ENCODE measurements around the gene SKOR1. TPM values are rescaled to one million over a fixed set of nuclear protein-coding genes. Genes with fewer than 3 reads are reported as not detected.

The SKOR1 gene
- total and polyA plus RNA-seq, 2 of the 4 experiments (the other 2 are of a cell fraction): 0.03 TPM; not detected in 1

DNA sequence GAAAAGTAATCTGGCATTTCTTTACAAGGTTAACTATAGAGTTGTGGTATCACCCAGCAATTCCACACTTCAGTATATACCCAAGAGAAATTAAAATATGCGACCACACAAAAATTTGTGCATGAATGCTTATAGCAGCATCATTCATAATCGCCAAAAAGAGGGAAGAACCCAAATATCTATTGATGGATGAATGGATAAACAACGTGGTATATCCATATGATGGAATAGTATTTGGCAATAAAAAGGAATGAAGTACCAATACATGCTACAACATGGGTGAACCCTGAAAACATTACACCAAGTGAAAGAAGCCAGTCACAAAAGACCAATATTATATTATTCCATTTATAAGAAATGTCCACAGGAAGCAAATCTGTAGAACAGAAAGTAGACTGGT lies 8.6 kb upstream of the SKOR1 start:
- Histone ChIP-seq H3K27me3 (ENCODE audit: control insufficient read depth, insufficient read depth, low read length) (peaks cover 62% of the 10 kb centered on the region), H3K4me3 (ENCODE audit: insufficient read depth, low read depth, low read length) (no peak overlapping the region), H2AFZ (replicated peaks; ENCODE audit: low read length, poor library complexity) (no peak overlapping the region), H2BK5ac (ENCODE audit: low read depth, low read length, poor library complexity, severe bottlenecking) (no peak overlapping the region), H2AK9ac (replicated peaks; ENCODE audit: low read depth, low read length, poor library complexity) (no peak overlapping the region), H3K18ac (ENCODE audit: low read depth, low read length) (no peak overlapping the region), H2AK5ac (ENCODE audit: low read depth, low read length) (no peak overlapping the region), H3K14ac (replicated peaks; ENCODE audit: low read depth, low read length) (no peak overlapping the region), H3K9ac (ENCODE audit: low read depth, low read length) (no peak overlapping the region), H3K23ac (ENCODE audit: low read depth, low read length) (no peak overlapping the region), H3K79me1 (ENCODE audit: low read depth in 1 of 2, low read length in 2 of 2) (no peaks in the 10 kb centered on the region; a peak in 1 of 4 replicates), H3K4me1 (ENCODE audit: control insufficient read depth, insufficient read depth, low read length) (no peaks in the 10 kb centered on the region), H3K4me2 (ENCODE audit: low read depth, low read length) (no peak overlapping the region), H3K56ac (ENCODE audit: extremely low read depth, insufficient read depth, low read length) (no peak overlapping the region), H2BK120ac (ENCODE audit: low read depth, low read length) (no peak overlapping the region), H3K27ac (ENCODE audit: insufficient read depth, low read length) (no peak overlapping the region), H3K4ac (ENCODE audit: low read depth, low read length) (no peak overlapping the region), H2BK15ac (ENCODE audit: low read depth, low read length) (no peak overlapping the region), H4K5ac (ENCODE audit: low read depth, low read length) (no peak overlapping the region), H3K9me1 (ENCODE audit: insufficient read depth, low read length) (no peaks in the 10 kb centered on the region), H3K9me3 (ENCODE audit: control insufficient read depth, insufficient read depth, low read length) (peaks cover 7% of the 10 kb centered on the region; the same call in 1 of the 2 replicates), H4K20me1 (ENCODE audit: insufficient read depth, low read length) (peaks cover 8% of the 10 kb centered on the region), H4K91ac (ENCODE audit: insufficient read depth, low read depth, low read length) (no peak overlapping the region), H2BK20ac (ENCODE audit: low read depth, low read length) (no peak overlapping the region), H3K36me3 (ENCODE audit: control insufficient read depth, insufficient read depth, low read length) (no peaks in the 10 kb centered on the region), H4K8ac (ENCODE audit: low read depth in 2 of 2, low read length in 2 of 2) (no peak overlapping the region)
- ATAC-seq (ENCODE audit: low read depth) (no peak), DNase-seq (no peak)
- no TSS peak for BruUV-seq (replicated peaks)
- in situ Hi-C loops (cut with MboI; ENCODE audit: low sequenced_read_pairs) (no loop called here), dilution Hi-C loops (cut with HindIII; ENCODE audit: low sequenced_read_pairs, unreplicated experiment) (no loop called here), intact Hi-C loops (cut with micrococcal nuclease) (no loop called here)
- ChIA-PET CTCF (no interaction called here), POLR2A (ENCODE audit: unreplicated experiment) (no interaction called here)
- no CpG with 5 or more reads among the region's 3 CpGs for WGBS, 2 experiments (ENCODE audit: extremely low coverage in 2 of 2, insufficient read length in 1 of 2)
- no peak for TF ChIP-seq NFE2L2 (IDR thresholded peaks at IDR 0.05; ENCODE audit: low read depth, low read length)
- no peak for TF ChIP-seq ELK1 (IDR thresholded peaks at IDR 0.05; ENCODE audit: borderline replicate concordance, low read depth, low read length)
- TF ChIP-seq RCOR1 (IDR thresholded peaks at IDR 0.05; ENCODE audit: insufficient replicate concordance, low read length): no peak
- TF ChIP-seq POLR2A (IDR thresholded peaks at IDR 0.05; ENCODE audit: low read depth, low read length): no peak
